ENCODE data around the gene GABPA.

The GABPA gene

GRCh38 chr21:25801217-25802014, 66.6 kb downstream of the GABPA start:
- no peak overlapping the region for H3K4me3 ChIP-seq (ENCODE audit: low read depth, low read length)

GRCh38 chr21:25806060-25806459, 71.3 kb downstream of the GABPA start:
- H3K4me3 ChIP-seq (ENCODE audit: low read depth, low read length) = no peak overlapping the region

GRCh38 chr21:25807191-25807590, 72.4 kb downstream of the GABPA start:
- no peak overlapping the region for H3K4me3 ChIP-seq (ENCODE audit: low read depth, low read length)

GRCh38 chr21:25809013-25809412, 74.2 kb downstream of the GABPA start:
- H3K4me3 ChIP-seq (ENCODE audit: low read depth, low read length) = no peak overlapping the region

- H3K4me3 ChIP-seq (ENCODE audit: low read depth, low read length) = no peak overlapping the region
These were observed 76.4 kb downstream of the GABPA start for GRCh38 chr21:25811186-25811585.

GRCh38 chr21:25813917-25814316, 79.1 kb downstream of the GABPA start:
- no peak overlapping the region for H3K4me3 ChIP-seq (ENCODE audit: low read depth, low read length)

- H3K4me3 ChIP-seq (ENCODE audit: low read depth, low read length) = no peak overlapping the region
These were observed 83.3 kb downstream of the GABPA start for GRCh38 chr21:25818121-25818520.

GRCh38 chr21:25818551-25818950, 83.8 kb downstream of the GABPA start:
- H3K4me3 ChIP-seq (ENCODE audit: low read depth, low read length) = no peak overlapping the region
